LNCAP (cell line): Measurements from ENCODE around the gene KRTAP19-4.

ENCODE experiments used
- TF ChIP-seq, protein P1 (sequence below): fragments of 450-650 bp; IDR thresholded peaks from 2 replicates; pipeline ENCODE4 v1.5.1; 2017; ENCODE audit warnings: mild to moderate bottlenecking

KRTAP19-4 gene, protein sequence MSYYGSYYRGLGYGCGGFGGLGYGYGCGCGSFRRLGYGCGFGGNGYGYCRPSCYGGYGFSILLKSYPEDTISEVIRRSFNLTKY

DNA sequence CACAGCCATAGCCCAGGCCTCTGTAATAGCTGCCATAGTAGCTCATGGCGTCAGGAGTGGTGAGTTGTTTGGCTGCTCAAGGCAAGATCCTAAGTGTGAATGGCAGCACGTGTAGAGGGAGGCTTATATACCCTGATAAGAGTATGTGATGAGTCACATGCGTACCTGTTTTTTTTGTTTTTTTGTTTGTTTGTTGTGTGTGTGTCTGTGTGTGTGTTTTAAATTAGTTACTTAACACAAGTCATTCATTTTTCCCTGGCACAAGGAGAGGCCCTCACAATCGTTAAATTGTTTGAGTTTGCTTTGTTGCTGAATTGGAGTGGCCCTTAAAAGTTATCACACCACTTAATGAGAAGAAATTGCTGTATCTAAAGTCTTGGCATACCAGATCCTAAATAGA lies at the start of gene KRTAP19-4:
TSS of gene KRTAP19-4 (minus strand) at position 101 of the 400 bp plus-strand sequence. CDS start at position 46, 55 bp downstream.
- TF ChIP-seq, protein P1, sequence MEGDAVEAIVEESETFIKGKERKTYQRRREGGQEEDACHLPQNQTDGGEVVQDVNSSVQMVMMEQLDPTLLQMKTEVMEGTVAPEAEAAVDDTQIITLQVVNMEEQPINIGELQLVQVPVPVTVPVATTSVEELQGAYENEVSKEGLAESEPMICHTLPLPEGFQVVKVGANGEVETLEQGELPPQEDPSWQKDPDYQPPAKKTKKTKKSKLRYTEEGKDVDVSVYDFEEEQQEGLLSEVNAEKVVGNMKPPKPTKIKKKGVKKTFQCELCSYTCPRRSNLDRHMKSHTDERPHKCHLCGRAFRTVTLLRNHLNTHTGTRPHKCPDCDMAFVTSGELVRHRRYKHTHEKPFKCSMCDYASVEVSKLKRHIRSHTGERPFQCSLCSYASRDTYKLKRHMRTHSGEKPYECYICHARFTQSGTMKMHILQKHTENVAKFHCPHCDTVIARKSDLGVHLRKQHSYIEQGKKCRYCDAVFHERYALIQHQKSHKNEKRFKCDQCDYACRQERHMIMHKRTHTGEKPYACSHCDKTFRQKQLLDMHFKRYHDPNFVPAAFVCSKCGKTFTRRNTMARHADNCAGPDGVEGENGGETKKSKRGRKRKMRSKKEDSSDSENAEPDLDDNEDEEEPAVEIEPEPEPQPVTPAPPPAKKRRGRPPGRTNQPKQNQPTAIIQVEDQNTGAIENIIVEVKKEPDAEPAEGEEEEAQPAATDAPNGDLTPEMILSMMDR, result no peak

DNA sequence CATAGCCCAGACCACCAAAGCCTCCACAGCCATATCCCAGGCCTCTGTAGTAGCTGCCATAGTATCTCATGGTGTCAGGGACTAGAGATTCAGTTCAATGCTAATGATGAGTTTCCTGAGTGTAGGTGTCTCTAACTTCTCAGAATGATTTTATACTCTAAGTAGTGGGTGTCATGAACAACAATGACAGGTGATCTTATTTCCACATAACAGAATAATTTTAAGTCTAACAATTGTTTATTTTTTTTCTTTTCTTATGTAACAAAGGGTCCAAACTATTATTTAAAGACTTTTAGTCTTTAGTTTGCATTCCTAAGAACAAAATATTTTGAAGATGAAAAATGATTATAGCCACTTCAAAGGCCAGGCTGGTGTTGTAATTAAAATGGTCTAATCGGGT lies 44.8 kb upstream of the KRTAP19-4 start, which contains the start of gene KRTAP19-6:
TSS of gene KRTAP19-6 (minus strand) at position 101 of the 400 bp plus-strand sequence. CDS start at position 70, 31 bp downstream.
- TF ChIP-seq, protein P1, result no peak

DNA sequence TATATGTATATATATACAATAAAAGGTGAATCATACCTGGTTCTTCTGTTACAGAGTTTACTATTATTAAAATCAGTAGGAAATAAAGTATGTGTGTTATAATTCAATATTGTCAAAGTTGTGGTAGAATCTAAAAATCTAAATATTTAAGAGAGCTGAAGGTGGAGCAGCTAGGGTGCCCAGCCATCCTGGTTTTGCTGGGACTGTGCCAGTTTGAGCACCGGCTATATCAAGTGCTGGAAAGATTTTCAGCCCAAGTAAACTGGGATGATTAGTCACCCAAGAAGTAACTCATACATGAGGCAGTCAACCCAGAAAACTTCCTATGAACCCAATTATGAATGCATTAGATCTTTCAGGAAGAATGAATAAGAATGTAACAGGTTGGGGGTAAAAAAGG lies 21.9 kb upstream of the KRTAP19-4 start:
- TF ChIP-seq, protein P1, result no peak

DNA sequence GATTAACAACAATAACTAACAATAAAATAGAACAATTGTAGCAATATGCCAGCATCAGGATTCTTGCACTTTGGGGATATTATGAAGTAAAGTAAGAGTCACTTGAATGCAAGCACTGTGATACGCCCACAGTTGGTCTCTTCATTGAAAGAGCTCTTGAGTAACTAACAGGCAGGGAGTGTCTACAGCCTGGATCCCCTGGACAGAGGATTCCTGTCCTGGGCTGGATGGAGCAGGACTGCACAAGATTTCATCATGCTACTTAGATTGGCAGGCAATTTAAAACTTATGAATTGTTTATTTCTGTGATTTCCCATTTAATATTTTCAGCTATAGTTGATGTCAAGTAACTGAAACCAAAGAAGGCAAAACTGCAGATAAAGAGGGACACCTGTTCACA lies 18.7 kb upstream of the KRTAP19-4 start:
- TF ChIP-seq, protein P1, result no peak

DNA sequence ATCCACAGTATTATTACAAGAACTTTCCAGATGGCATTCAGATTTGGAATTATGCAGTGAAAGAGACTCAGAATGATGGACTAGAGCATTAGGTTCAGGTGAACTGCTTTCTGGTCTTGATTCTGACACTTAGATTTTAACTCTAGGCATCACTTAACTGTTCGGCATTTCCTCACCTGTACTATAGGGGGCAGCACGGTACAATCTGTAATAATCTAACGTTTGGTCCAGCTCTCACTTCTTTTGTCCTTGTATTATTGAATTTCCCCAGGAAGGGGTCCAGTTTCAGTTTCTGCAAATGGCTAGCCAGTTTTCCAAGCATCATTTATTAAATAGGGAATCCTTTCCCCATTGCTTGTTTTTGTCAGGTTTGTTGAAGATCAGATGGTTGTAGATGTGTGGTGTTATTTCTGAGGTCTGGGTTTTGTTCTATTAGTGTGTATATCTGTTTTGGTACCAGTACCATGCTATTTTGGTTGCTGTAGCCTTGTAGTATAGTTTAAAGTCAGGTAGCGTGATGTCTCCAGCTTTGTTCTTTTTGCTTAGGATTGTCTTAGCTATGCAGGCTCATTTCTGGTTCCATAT lies 8.7 kb upstream of the KRTAP19-4 start:
- TF ChIP-seq, protein P1, result peak; percentile 73

DNA sequence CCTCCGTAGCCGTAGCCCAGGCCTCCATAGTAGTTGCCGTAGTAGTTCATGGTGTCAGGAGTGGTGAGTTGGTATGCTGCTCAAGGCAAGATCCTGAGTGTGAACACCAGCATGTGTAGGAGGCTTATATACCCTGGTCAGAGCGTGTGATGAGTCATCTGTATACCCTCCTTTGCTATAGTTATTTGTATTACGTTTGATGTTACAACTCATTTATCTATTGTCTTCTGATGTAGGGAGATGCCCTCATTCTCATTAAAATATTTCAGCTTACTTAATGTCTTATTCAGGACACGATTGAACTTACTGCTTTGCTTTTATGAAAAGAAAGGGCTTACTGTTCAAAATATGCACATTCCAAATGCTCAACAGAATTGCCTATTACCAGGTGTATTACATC lies 5.1 kb upstream of the KRTAP19-4 start, which contains the start of gene KRTAP19-5:
TSS of gene KRTAP19-5 (minus strand) at position 101 of the 400 bp plus-strand sequence. CDS start at position 50, 51 bp downstream.
- TF ChIP-seq, protein P1, result no peak

DNA sequence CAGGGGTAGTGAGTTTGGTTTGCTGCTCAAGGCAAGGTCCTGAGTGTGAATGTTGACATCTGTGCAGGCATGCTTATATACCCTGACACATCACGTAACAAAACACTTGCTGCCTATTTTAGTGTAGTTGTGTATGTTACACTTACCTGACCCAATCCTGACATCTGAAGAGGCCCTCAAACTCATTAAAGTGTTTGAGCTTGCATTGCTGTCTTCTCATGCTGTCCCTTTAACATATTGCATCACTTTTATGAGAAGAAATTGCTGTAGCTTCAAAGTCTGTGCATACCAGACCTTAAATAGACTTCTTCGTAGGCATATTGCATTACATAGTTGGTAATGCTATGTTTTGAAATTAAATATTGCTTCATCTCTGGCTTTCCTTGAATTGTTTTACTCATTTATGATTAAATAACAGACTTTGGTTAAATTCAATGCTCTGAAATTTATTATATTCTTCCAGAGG lies 5.0 kb downstream of the KRTAP19-4 start, which contains the start of gene KRTAP19-3:
TSS of gene KRTAP19-3 (minus strand) at position 51 of the 466 bp plus-strand sequence. CDS start 56 bp downstream, outside the sequence.
- TF ChIP-seq, protein P1, result no peak
